HepG2 (cell line): ENCODE results near the gene IFIT3.

ENCODE experiments used
- BHLHE40 ChIP-seq: IDR thresholded peaks from 2 replicates; pipeline ENCODE4 v1.6.1; 2011; ENCODE audit warnings: low read length, improper control_type of control experiment
- CTCF ChIP-seq: sonication (generic); formaldehyde crosslinking; IDR thresholded peaks from 2 replicates; pipeline ENCODE4 v1.5.0; 2020; ENCODE audit warnings: mild to moderate bottlenecking, missing genetic modification reagents, moderate library complexity
- DMTF1 ChIP-seq: sonication (generic); formaldehyde crosslinking; IDR thresholded peaks from 2 replicates; pipeline ENCODE4 v1.4.0; 2020; ENCODE audit warnings: mild to moderate bottlenecking, missing genetic modification reagents
- KDM2A ChIP-seq: sonication (generic); formaldehyde crosslinking; IDR thresholded peaks from 2 replicates; pipeline ENCODE4 v1.4.0; 2020; ENCODE audit warnings: low read depth, missing genetic modification reagents, borderline replicate concordance
- MAZ ChIP-seq, 2 experiments: sonication (generic) in 1 of 2; formaldehyde crosslinking in 1 of 2; IDR thresholded peaks; 2 replicates each; pipeline versions ENCODE4 v1.5.0 to v1.6.1; 2012 to 2020; ENCODE audit warnings: low read depth in 2 of 2, mild to moderate bottlenecking in 2 of 2, borderline replicate concordance in 1 of 2, improper control_type of control experiment in 1 of 2, low read length in 1 of 2, missing genetic modification reagents in 1 of 2, moderate library complexity in 1 of 2
- MYC ChIP-seq: sonication (generic); formaldehyde crosslinking; IDR thresholded peaks from 2 replicates; pipeline ENCODE4 v1.9.0; 2021; ENCODE audit warnings: missing genetic modification reagents, borderline replicate concordance
- ZMYM2 ChIP-seq: sonication (generic); formaldehyde crosslinking; IDR thresholded peaks from 2 replicates; pipeline ENCODE4 v1.8.0; 2022; ENCODE audit warnings: mild to moderate bottlenecking, missing genetic modification reagents
- ZNF766 ChIP-seq: sonication (generic); formaldehyde crosslinking; IDR thresholded peaks from 2 replicates; pipeline ENCODE4 v1.5.0; 2020; ENCODE audit warnings: missing genetic modification reagents, borderline replicate concordance
- ZSCAN12 ChIP-seq: sonication (generic); formaldehyde crosslinking; IDR thresholded peaks from 2 replicates; pipeline ENCODE4 v1.9.0; 2021; ENCODE audit warnings: mild to moderate bottlenecking, missing genetic modification reagents

- TF ChIP-seq ZNF766 (CRISPR knock-in tag) (no peak), BHLHE40 (0 out of 2 replicates have a peak, but pooled peaks have one; percentile 18), DMTF1 (CRISPR knock-in tag) (no peak), ZMYM2 (CRISPR knock-in tag) (no peak), CTCF (CRISPR knock-in tag) (no peak), ZSCAN12 (CRISPR knock-in tag) (no peak), MYC (CRISPR knock-in tag) (no peak), MAZ (IDR thresholded peaks at IDR 0.05; ENCODE audit: borderline replicate concordance, low read depth, low read length) (no peak), MAZ (CRISPR knock-in tag; IDR thresholded peaks at IDR 0.05; ENCODE audit: low read depth) (no peak), KDM2A (no peak)
Observed at GRCh38 chr10:89278034-89278535, 49.7 kb upstream of the IFIT3 start.
